Measurements from ENCODE around the gene SAMHD1. TPM values are rescaled to one million over a fixed set of nuclear protein-coding genes. Genes with fewer than 3 reads are reported as not detected.

The SAMHD1 gene
- total and polyA plus RNA-seq, 2 of the 8 experiments (the other 6 are each of a cell fraction or from before 2014, with no cell fraction given): 22.0 to 37.1 TPM

GRCh38 chr20:36862857-36863668, 88.4 kb downstream of the SAMHD1 start:
- ChIA-PET CTCF (ENCODE audit: partially characterized antibody) (interaction anchor here (0.6 to 5.9 kb wide), 21 partner anchors 8 to 1889 kb away, joined by 3 to 41 read pairs (median 4); no protein-coding TSS in a partner anchor), POLR2A (ENCODE audit: partially characterized antibody) (interaction anchor here (0.6 to 5.8 kb wide), 13 partner anchors 9 to 266 kb away, joined by 3 to 41 read pairs (median 4); no protein-coding TSS in a partner anchor)
- WGBS, 2 experiments (ENCODE audit: extremely low coverage in 1 of 2, insufficient coverage in 1 of 2, insufficient read length in 1 of 2, insufficient replicate concordance in 2 of 2, low coverage in 1 of 2, low lambda C conversion rate in 2 of 2, missing lambda C conversion rate in 1 of 2): 1% methylated on average over 24 of the region's 129 CpGs; no CpG with 5 or more reads in 1 of the 2 experiments
- Histone ChIP-seq H2BK12ac (ENCODE audit: low read depth, low read length) (no peak overlapping the region), H2BK20ac (ENCODE audit: low read length) (no peak overlapping the region), H3K4me2 (ENCODE audit: insufficient read depth in 1 of 2, low read depth in 2 of 2, low read length in 2 of 2) (peak overlapping the region; percentile 70 to 85), H3K56ac (replicated peaks; ENCODE audit: insufficient read length, low read depth, low read length) (no peak overlapping the region), H4K5ac (ENCODE audit: insufficient read length, low read depth, low read length) (no peak overlapping the region), H4K20me1 (replicated peaks in 1 of 2; ENCODE audit: control insufficient read depth in 1 of 2, insufficient read depth in 2 of 2, low read length in 2 of 2) (peaks cover 19 to 20% of the 10 kb centered on the region in 2 experiments), H3K4me3 (ENCODE audit: extremely low read depth in 1 of 4, insufficient read depth in 2 of 4, low read depth in 3 of 4, low read length in 4 of 4) (peak overlapping the region; percentile 44 to 70 (median 50)), H3K79me2 (ENCODE audit: control insufficient read depth in 1 of 2, insufficient read depth in 2 of 2, low read length in 2 of 2) (peaks cover 0 to 32% of the 10 kb centered on the region in 2 experiments; a peak in 2 of 4 replicates), H2BK5ac (ENCODE audit: low read depth, low read length) (no peak overlapping the region), H3K14ac (ENCODE audit: insufficient read length) (no peak overlapping the region), H3K23ac (ENCODE audit: insufficient read length) (no peak overlapping the region), H2AFZ (ENCODE audit: low read length) (no peak overlapping the region), H3K36me3 (ENCODE audit: control insufficient read depth in 2 of 4, insufficient read depth in 4 of 4, low read length in 3 of 4) (0 out of 8 replicates have a peak, but pooled peaks cover 0 to 2% (median 0%) of the 10 kb centered on the region in 4 experiments), H3K79me1 (ENCODE audit: low read depth, low read length) (peaks cover 17% of the 10 kb centered on the region), H3K9me3 (ENCODE audit: insufficient read depth in 2 of 2, low read depth in 1 of 2, low read length in 1 of 2) (no peaks in the 10 kb centered on the region), H3K23me2 (ENCODE audit: low read depth, low read length) (peaks cover 15% of the 10 kb centered on the region; the same call in 1 of the 2 replicates), H3K27ac (ENCODE audit: low read depth, low read length) (no peak overlapping the region), H3K4me1 (replicated peaks in 1 of 4; ENCODE audit: control insufficient read depth in 3 of 4, insufficient read depth in 4 of 4, low read length in 3 of 4) (peaks cover 3 to 23% (median 17%) of the 10 kb centered on the region in 4 experiments), H3K18ac (ENCODE audit: extremely low read depth, low read length) (no peak overlapping the region), H2BK15ac (ENCODE audit: low read length) (no peak overlapping the region), H3K4ac (replicated peaks; ENCODE audit: insufficient read length, low read depth, low read length) (no peak overlapping the region), H3K27me3 (replicated peaks in 1 of 4; ENCODE audit: control insufficient read depth in 3 of 4, extremely low read depth in 1 of 4, insufficient read depth in 3 of 4, low read length in 3 of 4) (peaks cover 0 to 10% (median 6%) of the 10 kb centered on the region in 4 experiments; a peak in 4 of 7 replicates), H2BK120ac (replicated peaks; ENCODE audit: low read depth, low read length) (no peak overlapping the region), H3K9ac (replicated peaks in 1 of 4; ENCODE audit: extremely low read depth in 1 of 4, low read depth in 3 of 4, low read length in 3 of 4) (peak overlapping the region in 3 of 4 experiments; percentile 54 to 91 (median 66); a peak in 6 of 7 replicates), H2AK5ac (ENCODE audit: low read depth, low read length) (no peak overlapping the region), H4K8ac (ENCODE audit: extremely low read depth, insufficient read depth, low read length) (peak overlapping the region; percentile 30; the same call in 1 of the 2 replicates), H4K91ac (replicated peaks; ENCODE audit: insufficient read length, low read length) (no peak overlapping the region)
- TF ChIP-seq CREB1 (IDR thresholded peaks at IDR 0.05) (peak; percentile 56; the same call in 1 of the 2 replicates), KDM4A (IDR thresholded peaks at IDR 0.05; ENCODE audit: low read depth, low read length, severe bottlenecking) (peak; percentile 67), TAF1 (IDR thresholded peaks at IDR 0.05; ENCODE audit: low read depth, low read length) (peak; percentile 32; the same call in 1 of the 2 replicates), SIX5 (IDR thresholded peaks at IDR 0.05; ENCODE audit: low read depth, low read length) (no peak)
- FAIRE-seq (no peak), DNase-seq (ENCODE audit: low read depth in 1 of 2, low spot score in 2 of 2) (peak in 1 of 2 experiments; percentile 64)
